SJCRH30 (cell line): Measurements from ENCODE around the gene POLR3E. TPM values are rescaled to one million over a fixed set of nuclear protein-coding genes. Genes with fewer than 3 reads are reported as not detected.
"Not testable (repeated sequence)": the region's sequence is repeated elsewhere in the genome, so short reads cannot be mapped to it uniquely, and the experiment has no call there.

Experiments
- DNase-seq, 2 experiments: peaks; one replicate each; pipeline ENCODE4 v3.0.0-alpha.2; 2015 to 2020
- H3K27ac ChIP-seq: fragments of 250-450 bp; sonication (Bioruptor Pico); 2 replicates; pipeline ENCODE4 v1.5.1; 2020; ENCODE audit warnings: mild to moderate bottlenecking, moderate library complexity
- H3K27me3 ChIP-seq: fragments of 250-450 bp; sonication (Bioruptor Pico); 2 replicates; pipeline ENCODE4 v1.5.1; 2020; ENCODE audit warnings: mild to moderate bottlenecking, moderate library complexity
- H3K36me3 ChIP-seq: fragments of 250-450 bp; sonication (Bioruptor Pico); 2 replicates; pipeline ENCODE4 v1.5.1; 2020; ENCODE audit warnings: mild to moderate bottlenecking, moderate library complexity
- H3K4me1 ChIP-seq: fragments of 250-450 bp; sonication (Bioruptor Pico); 2 replicates; pipeline ENCODE4 v1.5.1; 2020; ENCODE audit warnings: mild to moderate bottlenecking, moderate library complexity
- H3K4me3 ChIP-seq: fragments of 250-450 bp; sonication (Bioruptor Pico); 2 replicates; pipeline ENCODE4 v1.5.1; 2020; ENCODE audit warnings: mild to moderate bottlenecking, moderate library complexity
- H3K9me3 ChIP-seq: fragments of 250-450 bp; sonication (Bioruptor Pico); replicated peaks from 2 replicates; pipeline ENCODE4 v1.5.1; 2020; ENCODE audit warnings: mild to moderate bottlenecking, moderate library complexity
- total RNA-seq: library from RNA; depleted of rRNA; stranded (reverse); fragments of >200 nt; shearing (Covaris generic); gene quantifications from 2 replicates; pipeline ENCODE4 v1.2.3, GENCODE V29; 2014

The POLR3E gene
- total RNA-seq, 1 experiment from 2014 or later = 35.5 TPM

DNA sequence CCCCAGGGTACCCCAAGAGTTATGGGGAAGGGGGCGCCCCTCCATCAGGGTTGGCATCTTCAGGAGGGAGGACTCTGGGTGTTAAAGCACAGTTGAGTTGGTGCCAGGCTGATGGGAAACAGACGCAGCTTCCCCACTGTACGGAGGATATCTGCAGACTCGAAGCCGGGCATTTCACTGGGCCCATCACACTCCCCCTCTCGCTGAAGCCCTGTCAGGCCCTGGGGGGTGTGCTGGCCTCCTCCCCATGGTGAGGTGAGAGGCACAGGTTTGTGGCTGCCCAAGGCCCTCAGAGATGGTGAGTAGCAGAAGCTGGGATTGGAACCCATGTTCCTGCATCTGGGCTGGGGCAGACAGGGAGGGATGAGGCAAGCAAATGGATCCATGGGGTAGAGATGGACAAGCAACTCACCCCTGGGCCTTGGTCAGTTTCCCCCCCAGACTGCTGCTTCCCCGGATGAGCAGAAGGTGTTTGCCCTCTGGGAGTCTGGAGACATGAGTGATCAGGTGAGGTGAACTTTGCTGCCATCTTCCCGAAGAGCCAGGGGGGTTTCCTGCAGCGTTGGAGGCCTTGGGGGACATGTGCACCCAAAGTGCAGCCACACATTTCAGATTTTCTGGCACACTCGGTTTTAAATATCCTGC is 31.0 kb downstream of the POLR3E start:
- Histone ChIP-seq H3K27me3 (no peaks in the 10 kb centered on the region), H3K4me1 (no peaks in the 10 kb centered on the region), H3K27ac (no peak overlapping the region), H3K9me3 (no peaks in the 10 kb centered on the region), H3K36me3 (peaks cover 21% of the 10 kb centered on the region), H3K4me3 (no peak overlapping the region)
- no peak for DNase-seq

DNA sequence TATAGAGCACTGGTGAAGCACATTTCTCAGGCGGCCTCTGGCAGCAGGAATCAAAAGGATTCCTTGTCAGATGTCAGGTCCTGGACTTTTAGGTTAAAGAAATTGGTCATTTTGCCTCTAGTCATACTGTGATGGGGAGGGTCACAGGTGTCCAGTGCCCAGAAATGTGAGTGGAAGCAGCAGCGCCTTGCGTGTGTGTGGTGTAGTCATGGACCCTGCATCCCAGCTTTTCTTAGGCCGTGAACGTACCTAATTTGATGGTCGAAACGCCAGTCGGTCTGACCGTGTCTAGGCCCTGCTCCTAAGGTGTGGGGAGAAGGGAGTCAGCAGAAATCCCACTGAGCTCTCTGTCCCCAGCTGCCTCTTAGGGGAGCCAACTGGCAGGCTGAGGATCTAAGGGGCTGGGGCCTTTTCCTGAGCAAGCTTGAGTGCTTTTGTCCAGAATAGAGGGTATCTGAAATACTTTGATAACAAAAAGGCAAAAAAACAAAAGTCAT is 32.0 kb downstream of the POLR3E start:
- no peaks in the 10 kb centered on the region for H3K9me3 ChIP-seq
- no peak overlapping the region for H3K4me3 ChIP-seq
- H3K27ac ChIP-seq = no peak overlapping the region
- H3K4me1 ChIP-seq = no peaks in the 10 kb centered on the region
- no peak for DNase-seq
- peaks cover 28% of the 10 kb centered on the region for H3K36me3 ChIP-seq
- no peaks in the 10 kb centered on the region for H3K27me3 ChIP-seq

DNA sequence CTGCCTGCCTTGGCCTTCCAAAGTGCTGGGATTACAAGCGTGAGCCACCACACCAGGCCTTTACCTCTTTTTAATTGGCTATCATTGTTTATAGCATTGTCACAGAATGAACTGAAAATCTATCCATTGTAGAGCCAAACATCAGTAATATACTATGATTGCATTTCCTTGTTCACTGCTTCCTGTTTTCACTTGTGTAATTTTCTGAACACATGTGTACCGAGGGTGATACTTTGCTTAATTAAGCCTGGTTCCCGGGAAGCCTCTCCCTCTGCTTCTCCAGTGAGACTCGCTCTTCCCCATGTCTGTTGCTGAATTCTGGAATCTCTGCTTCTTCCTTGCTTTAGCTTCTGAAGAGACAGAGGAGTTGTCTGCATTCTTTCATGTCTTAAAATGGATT is 33.1 kb downstream of the POLR3E start:
- Histone ChIP-seq H3K4me1 (no peaks in the 10 kb centered on the region), H3K36me3 (peaks cover 39% of the 10 kb centered on the region), H3K27me3 (no peaks in the 10 kb centered on the region), H3K9me3 (no peaks in the 10 kb centered on the region), H3K4me3 (no peak overlapping the region), H3K27ac (no peak overlapping the region)
- no peak for DNase-seq

DNA sequence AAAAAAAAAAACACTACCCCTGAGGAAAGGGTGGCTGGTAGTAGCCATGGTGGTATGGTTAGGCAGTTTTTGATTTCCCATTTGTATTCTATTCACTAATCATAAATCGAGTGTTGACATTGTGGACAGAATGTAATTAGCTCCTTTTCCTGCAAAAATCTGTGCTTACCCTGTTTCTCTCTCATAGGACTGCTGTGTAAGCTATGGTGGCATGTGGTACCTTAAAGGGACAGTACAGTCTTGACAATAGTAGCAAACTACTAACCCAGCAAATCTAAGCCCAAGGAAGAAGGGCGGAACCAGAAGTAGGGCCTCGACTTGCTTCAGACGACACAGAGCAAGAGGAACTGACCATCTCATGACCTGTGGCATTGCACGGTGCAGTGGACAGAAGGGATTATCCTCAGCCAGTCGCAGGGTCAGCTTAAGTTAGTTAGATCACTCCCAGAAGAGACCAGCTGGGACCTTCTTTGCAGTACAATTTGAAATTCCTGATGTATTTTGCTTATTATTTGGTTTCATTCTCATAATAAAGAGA is 36.3 kb downstream of the POLR3E start:
- no peak overlapping the region for H3K4me3 ChIP-seq
- no peaks in the 10 kb centered on the region for H3K4me1 ChIP-seq
- no peaks in the 10 kb centered on the region for H3K27me3 ChIP-seq
- H3K27ac ChIP-seq = no peak overlapping the region
- H3K36me3 ChIP-seq = peaks cover 46% of the 10 kb centered on the region
- H3K9me3 ChIP-seq = no peaks in the 10 kb centered on the region
- no peak for DNase-seq

DNA sequence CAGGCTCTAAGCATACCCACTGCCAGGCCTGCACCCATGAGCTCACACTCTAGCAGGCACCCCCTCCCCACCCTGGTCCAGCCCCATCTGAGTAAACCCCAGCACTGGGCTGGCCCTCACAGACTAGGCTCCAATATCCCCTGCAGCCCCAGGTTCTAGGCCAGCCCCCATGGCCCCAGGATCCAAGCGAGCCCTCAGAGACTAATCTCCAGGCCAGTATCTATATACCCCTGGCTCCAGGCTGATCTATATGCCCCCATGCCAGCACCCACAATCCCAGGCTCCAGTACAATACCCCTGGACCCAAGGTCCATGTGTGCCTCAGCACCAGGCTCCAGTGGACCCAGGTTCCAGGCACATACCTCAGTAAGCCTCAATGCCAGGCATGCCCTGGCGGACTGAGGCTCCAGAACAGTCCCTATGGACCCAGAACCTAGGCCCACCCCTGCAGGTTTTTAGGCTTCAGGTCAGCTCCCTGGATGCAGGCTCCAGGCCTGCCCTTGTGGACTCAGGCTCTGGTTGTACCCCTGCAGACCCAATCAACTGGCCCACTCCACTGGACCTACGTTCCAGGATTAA is 38.5 kb downstream of the POLR3E start:
- Histone ChIP-seq H3K27ac (no peak overlapping the region), H3K4me3 (no peak overlapping the region), H3K4me1 (no peaks in the 10 kb centered on the region), H3K36me3 (peaks cover 46% of the 10 kb centered on the region), H3K27me3 (no peaks in the 10 kb centered on the region), H3K9me3 (no peaks in the 10 kb centered on the region)
- DNase-seq = no peak

DNA sequence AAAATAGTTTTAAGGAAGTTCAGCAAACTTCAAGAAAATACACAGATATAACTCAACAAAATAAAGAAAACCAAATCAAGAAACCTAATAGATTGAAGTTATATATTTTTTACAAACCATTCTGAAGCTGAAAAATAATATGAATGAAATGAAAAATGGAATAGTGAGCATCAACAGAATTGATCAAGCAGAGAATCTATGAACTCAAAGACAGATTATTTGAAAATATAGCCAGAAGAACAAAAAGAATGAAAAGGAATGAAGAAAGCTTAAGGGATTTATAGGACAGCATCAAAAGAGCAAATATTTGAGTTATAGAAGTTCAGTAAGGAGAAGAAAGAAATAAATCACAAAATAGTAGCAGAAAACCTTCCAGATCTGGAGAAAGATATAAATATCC is 39.4 kb downstream of the POLR3E start:
- no peak for DNase-seq
- no peak overlapping the region for H3K4me3 ChIP-seq
- H3K36me3 ChIP-seq = peaks cover 43% of the 10 kb centered on the region
- H3K9me3 ChIP-seq = no peaks in the 10 kb centered on the region
- no peaks in the 10 kb centered on the region for H3K27me3 ChIP-seq
- no peak overlapping the region for H3K27ac ChIP-seq
- no peaks in the 10 kb centered on the region for H3K4me1 ChIP-seq

DNA sequence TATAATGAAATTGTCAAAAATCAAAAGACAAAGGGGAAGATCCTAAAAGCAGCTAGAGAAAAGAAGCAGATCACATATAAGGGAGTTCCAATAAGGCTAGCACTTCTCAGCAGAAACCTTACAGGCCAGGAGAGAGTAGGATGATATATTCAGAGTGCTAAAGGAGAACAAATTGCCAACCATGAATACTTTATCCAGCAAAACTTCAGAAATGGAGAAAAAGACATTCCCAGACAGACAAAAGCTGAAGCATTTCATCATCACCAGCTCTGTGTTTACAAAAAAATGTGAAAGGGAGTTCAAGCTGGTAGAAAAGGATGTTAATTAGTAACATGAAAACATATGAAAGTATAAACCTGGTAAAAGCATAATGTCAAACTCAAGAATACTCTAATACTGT is 39.8 kb downstream of the POLR3E start:
- Histone ChIP-seq H3K9me3 (no peaks in the 10 kb centered on the region), H3K36me3 (peaks cover 39% of the 10 kb centered on the region), H3K27ac (no peak overlapping the region), H3K4me1 (no peaks in the 10 kb centered on the region), H3K4me3 (no peak overlapping the region), H3K27me3 (no peaks in the 10 kb centered on the region)
- no peak for DNase-seq

DNA sequence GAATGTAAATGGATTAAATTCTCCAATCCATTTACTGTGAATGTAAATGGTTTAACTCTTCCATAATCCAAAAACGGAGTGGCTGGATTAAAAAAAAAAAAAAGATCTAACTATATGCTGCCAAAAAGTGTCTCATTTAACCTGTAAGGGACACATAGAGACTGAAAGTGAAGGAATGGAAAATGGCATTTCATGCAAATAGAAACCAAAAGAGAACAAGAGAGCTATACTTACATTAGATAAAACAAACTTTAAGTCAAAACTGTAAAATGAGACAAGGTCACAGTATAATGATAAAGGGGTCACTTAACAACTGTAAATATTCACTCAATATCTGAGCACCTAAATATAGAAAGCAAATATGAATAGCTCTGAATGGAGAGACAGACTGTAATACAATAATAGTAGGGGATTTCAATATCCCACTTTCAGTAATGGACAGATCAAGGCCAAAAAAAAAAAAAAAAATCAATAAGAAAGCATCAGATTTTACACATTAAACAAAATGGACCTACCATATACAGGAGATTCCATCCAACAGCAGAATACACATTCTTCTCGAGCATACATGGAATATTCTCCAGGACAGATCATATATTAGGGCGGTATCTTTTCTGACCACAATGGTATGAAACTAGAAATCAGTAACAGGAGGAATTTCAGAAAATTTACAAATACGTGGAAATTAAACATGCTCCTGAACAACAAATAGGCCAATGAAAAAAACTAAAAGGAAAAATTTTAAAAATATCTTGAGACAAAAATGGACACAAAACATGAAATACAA is 40.8 kb downstream of the POLR3E start:
- DNase-seq = no peak
- H3K4me3 ChIP-seq = no peak overlapping the region
- no peaks in the 10 kb centered on the region for H3K9me3 ChIP-seq
- peaks cover 32% of the 10 kb centered on the region for H3K36me3 ChIP-seq
- H3K27ac ChIP-seq = no peak overlapping the region
- no peaks in the 10 kb centered on the region for H3K4me1 ChIP-seq
- H3K27me3 ChIP-seq = no peaks in the 10 kb centered on the region

DNA sequence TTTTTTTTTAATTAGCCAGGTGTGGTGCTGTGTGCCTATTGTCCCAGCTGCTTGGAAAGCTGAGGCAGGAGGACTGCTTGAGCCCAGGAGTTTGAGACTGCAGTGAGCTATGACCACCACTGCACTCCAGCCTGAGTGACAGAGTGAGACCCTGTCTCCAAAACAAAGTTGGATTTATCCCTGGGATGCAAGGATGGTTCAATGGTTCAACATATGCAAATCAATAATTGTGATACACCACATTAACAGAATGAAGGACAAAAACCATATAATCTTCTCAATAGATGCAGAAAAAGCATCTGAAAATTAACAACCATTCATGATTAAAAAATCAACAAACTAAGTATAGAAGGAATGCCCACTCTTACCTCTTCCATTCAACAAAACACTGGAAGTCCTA is 43.7 kb downstream of the POLR3E start:
- Histone ChIP-seq H3K4me1 (no peaks in the 10 kb centered on the region), H3K4me3 (no peak overlapping the region), H3K27me3 (no peaks in the 10 kb centered on the region), H3K9me3 (no peaks in the 10 kb centered on the region), H3K27ac (no peak overlapping the region), H3K36me3 (peaks cover 15% of the 10 kb centered on the region)
- DNase-seq = no peak

DNA sequence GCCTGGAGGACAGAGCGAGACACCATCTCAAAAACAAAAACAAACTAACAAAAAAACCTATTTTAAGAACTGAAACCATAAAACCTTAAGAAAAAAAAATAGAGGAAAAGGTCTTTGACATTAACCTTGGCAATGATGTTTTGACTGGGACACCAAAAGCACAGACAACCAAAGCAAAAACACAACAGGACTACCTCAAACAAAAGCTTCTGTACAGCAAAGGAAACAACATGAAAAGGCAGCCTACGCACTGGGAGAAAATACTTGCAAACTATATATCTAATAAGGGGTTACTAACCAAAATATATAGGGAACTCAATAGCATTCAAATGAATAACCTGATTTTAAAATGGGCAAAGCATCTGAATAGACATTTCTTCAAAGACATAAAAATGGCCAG is 44.9 kb downstream of the POLR3E start:
- no peaks in the 10 kb centered on the region for H3K27me3 ChIP-seq
- H3K36me3 ChIP-seq = peaks cover 15% of the 10 kb centered on the region
- DNase-seq = no peak
- H3K9me3 ChIP-seq = no peaks in the 10 kb centered on the region
- no peak overlapping the region for H3K27ac ChIP-seq
- H3K4me3 ChIP-seq = no peak overlapping the region
- H3K4me1 ChIP-seq = no peaks in the 10 kb centered on the region

DNA sequence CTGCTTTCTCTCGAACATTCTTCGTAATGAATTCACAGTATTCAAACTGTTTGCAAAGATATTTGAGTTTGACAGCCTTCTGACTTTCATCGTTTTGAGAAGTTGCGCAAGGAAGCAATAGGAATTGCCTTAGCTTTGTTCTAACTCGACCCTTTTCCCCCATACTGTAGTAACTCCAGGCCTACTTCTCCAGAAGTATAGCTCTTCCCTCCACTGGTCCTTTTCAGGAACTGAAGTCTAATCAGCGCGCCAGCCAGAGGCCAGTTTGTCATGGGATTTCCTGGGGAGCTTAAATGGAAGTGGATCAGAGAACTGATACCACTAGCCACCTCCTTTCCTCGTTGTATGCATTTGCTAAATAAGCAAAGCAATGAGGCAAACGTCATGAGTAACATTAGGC is 49.3 kb downstream of the POLR3E start:
- Histone ChIP-seq H3K27me3 (no peaks in the 10 kb centered on the region), H3K27ac (no peak overlapping the region), H3K4me3 (no peak overlapping the region), H3K4me1 (no peaks in the 10 kb centered on the region), H3K36me3 (peaks cover 39% of the 10 kb centered on the region), H3K9me3 (no peaks in the 10 kb centered on the region)
- no peak for DNase-seq

DNA sequence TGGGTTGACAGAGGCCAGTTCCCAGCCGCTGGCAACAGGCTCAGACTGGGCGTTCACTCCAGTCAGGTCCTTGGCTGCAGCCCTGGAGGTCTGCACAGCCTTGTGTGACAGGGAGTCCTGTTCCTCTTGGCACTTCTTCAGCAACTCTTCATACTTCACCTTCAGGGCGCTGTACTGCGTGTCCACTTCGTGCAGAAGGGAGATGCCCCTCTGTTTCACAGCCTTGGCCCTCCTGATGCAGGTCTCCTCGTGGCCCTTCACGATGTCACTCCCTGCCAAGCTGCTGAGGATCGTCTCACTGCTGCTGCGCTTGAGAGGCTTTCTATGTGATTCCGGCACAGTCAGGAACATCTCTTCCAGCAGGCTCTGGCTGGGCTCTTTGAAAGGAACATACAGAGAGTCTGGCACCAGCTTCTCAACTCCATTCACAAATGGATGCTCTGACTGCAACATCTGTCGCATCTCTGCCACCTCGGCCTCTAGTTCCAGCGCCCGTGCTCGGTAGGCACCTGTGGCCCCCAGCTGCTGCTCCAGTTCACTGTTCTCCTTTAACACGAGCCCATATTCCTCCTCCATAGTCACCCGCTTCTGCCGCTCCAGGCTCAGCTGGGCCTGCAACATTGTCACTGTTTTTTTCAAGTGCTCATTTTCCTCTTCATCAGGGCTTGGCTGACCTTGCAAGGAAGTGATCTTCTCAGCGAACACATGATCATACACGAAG is 50.1 kb downstream of the POLR3E start:
- peaks cover 39% of the 10 kb centered on the region for H3K36me3 ChIP-seq

DNA sequence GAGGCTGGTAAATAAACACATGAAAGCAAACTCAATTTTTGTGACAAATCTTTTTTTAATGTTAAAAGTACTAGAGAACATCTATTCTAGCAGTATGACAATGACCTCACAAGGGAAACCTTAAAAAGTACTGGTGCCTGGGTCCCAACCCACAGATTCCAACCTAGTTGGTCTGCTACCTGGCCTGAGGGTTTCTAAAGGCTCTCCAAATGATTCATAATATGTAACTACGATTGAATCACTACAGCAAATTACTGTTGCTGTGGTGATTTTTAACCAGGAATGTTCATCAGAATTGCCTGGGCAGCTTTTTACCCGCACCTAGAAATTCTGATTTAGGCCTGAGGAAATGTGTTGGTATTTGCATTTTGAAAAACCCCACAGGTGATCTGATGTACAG is 51.1 kb downstream of the POLR3E start:
- H3K27me3 ChIP-seq = no peaks in the 10 kb centered on the region
- no peak overlapping the region for H3K4me3 ChIP-seq
- H3K9me3 ChIP-seq = no peaks in the 10 kb centered on the region
- DNase-seq = no peak
- no peak overlapping the region for H3K27ac ChIP-seq
- H3K36me3 ChIP-seq = peaks cover 47% of the 10 kb centered on the region
- H3K4me1 ChIP-seq = peaks cover 4% of the 10 kb centered on the region

More for the DNA sequence above, 50.1 kb downstream of the POLR3E start:
- DNase-seq = no peak
- H3K4me3 ChIP-seq = no peak overlapping the region
- H3K27me3 ChIP-seq = no peaks in the 10 kb centered on the region
- H3K27ac ChIP-seq = no peak overlapping the region
- H3K9me3 ChIP-seq = no peaks in the 10 kb centered on the region
- H3K4me1 ChIP-seq = no peaks in the 10 kb centered on the region

DNA sequence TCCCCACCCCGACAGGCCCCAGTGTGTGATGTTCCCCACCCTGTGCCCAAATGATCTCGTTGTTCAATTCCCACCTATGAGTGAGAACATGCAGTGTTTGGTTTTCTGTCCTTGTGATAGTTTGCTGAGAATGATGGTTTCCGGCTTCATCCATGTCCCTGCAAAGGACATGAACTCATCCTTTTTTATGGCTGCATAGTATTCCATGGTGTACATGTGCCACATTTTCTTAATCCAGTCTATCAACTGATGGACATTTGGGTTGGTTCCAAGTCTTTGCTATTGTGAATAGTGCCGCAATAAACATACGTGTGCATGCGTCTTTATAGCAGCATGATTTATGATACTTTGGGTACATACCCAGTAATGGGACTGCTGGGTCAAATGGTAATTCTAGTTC is 53.8 kb downstream of the POLR3E start:
- not testable (repeated sequence) for H3K27ac ChIP-seq, H3K4me3 ChIP-seq
- peaks cover 41% of the 10 kb centered on the region for H3K36me3 ChIP-seq

DNA sequence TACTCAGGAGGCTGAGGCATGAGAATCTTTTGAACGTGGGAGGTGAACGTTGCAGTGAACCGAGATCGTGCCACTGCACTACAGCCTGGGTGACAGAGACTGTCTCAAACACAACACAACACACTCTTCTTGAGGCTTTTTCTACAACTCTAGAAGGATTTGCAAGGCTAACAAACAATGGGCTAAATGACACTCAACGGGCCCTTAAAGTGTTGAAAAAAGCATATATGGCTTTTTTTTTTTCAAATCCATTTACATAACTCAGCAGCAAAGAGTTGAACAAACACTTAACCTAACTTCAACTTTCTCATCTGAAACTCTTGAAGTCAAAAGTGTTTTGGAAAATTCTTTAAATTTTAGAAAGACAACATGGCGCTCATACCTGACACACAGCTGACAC is 54.9 kb downstream of the POLR3E start:
- H3K9me3 ChIP-seq = no peaks in the 10 kb centered on the region
- DNase-seq = no peak
- H3K27me3 ChIP-seq = no peaks in the 10 kb centered on the region
- H3K27ac ChIP-seq = no peak overlapping the region
- H3K4me1 ChIP-seq = peaks cover 14% of the 10 kb centered on the region
- no peak overlapping the region for H3K4me3 ChIP-seq
- H3K36me3 ChIP-seq = peaks cover 35% of the 10 kb centered on the region; the same call in 1 of the 2 replicates

More for the DNA sequence above, 53.8 kb downstream of the POLR3E start:
- H3K4me1 ChIP-seq = peaks cover 14% of the 10 kb centered on the region
- DNase-seq, H3K9me3 ChIP-seq, H3K27me3 ChIP-seq: not testable (repeated sequence)
